Tibial artery (tissue), 4 donors: Measurements from ENCODE around the gene SYT1.

Source experiments
- DNase-seq, 2 donors: peaks; one replicate each; pipeline ENCODE4 v3.0.0-alpha.2; 2019
- H3K27ac ChIP-seq, 2 donors: fragments of 200-600 bp; sonication (generic) in 1 of 2; 1 replicate in 1 of 2; 2 replicates in 1 of 2; pipeline ENCODE4 v1.5.1; 2018 to 2019; ENCODE audit warnings: mild to moderate bottlenecking in 1 of 2
- H3K27me3 ChIP-seq, 2 donors: fragments of 200-600 bp; sonication (generic) in 1 of 2; one replicate each; pipeline versions ENCODE4 v1.5.1 to v1.6.0; 2016 to 2019
- H3K36me3 ChIP-seq, 3 donors: fragments of 200-600 bp; sonication (generic) in 2 of 3; one replicate each; pipeline ENCODE4 v1.5.1; 2016 to 2019; ENCODE audit warnings: mild to moderate bottlenecking in 2 of 3
- H3K4me1 ChIP-seq, 4 donors: fragments of 200-600 bp; sonication (generic) in 2 of 4; 1 replicate in 3 of 4; 2 replicates in 1 of 4; pipeline ENCODE4 v1.5.1; 2016 to 2019
- H3K4me3 ChIP-seq, 2 donors: fragments of 200-600 bp; sonication (generic) in 1 of 2; 1 replicate in 1 of 2; 2 replicates in 1 of 2; pipeline ENCODE4 v1.5.1; 2018 to 2019; ENCODE audit warnings: mild to moderate bottlenecking in 2 of 2
- H3K9me3 ChIP-seq, 3 donors: fragments of 200-600 bp; sonication (generic) in 1 of 3; one replicate each; pipeline ENCODE4 v1.5.1; 2016 to 2019
- intact Hi-C: fragments of 100-400 bp; cut with DNase I; formaldehyde crosslinking; loops from one replicate; pipeline ENCODE4 v1.15.0; 2023; ENCODE audit warnings: low total_unique reads
- TF ChIP-seq, protein P1 (sequence below), 2 experiments: fragments of 200-600 bp in 1 of 2; fragments of 450-650 bp in 1 of 2; IDR thresholded peaks; one replicate each; pipeline ENCODE4 v1.5.1; 2017 to 2019; ENCODE audit warnings: antibody characterized with exemption in 2 of 2, mild to moderate bottlenecking in 1 of 2, moderate library complexity in 1 of 2

The SYT1 gene

DNA sequence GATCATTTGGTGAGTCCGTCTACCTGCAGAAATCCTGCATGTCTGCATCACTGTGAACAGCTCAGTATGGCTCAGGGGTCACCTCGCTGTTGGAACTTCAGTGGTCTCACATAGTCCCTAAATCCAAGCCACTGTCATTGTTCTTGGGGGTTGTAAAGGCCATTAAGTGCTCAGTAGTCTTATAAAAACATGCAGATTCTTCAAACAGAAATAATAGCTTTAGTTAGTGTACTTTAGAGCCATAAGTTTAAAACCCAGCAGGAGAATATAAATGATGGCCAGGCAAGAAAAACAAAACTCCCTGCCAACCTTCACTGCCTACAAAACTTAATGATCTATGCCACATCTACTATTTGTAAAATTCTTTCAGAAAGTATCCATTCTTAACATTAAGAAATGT is 396.3 kb downstream of the SYT1 start:
- TF ChIP-seq, protein P1, sequence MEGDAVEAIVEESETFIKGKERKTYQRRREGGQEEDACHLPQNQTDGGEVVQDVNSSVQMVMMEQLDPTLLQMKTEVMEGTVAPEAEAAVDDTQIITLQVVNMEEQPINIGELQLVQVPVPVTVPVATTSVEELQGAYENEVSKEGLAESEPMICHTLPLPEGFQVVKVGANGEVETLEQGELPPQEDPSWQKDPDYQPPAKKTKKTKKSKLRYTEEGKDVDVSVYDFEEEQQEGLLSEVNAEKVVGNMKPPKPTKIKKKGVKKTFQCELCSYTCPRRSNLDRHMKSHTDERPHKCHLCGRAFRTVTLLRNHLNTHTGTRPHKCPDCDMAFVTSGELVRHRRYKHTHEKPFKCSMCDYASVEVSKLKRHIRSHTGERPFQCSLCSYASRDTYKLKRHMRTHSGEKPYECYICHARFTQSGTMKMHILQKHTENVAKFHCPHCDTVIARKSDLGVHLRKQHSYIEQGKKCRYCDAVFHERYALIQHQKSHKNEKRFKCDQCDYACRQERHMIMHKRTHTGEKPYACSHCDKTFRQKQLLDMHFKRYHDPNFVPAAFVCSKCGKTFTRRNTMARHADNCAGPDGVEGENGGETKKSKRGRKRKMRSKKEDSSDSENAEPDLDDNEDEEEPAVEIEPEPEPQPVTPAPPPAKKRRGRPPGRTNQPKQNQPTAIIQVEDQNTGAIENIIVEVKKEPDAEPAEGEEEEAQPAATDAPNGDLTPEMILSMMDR (IDR thresholded peaks at IDR 0.05), result no peak
- Histone ChIP-seq H3K4me3 (no peak overlapping the region), H3K9me3 (no peaks in the 10 kb centered on the region), H3K27ac (no peak overlapping the region), H3K36me3 (no peaks in the 10 kb centered on the region), H3K27me3 (no peaks in the 10 kb centered on the region), H3K4me1 (no peaks in the 10 kb centered on the region)
- intact Hi-C loops, result no loop called here
- no peak for DNase-seq

DNA sequence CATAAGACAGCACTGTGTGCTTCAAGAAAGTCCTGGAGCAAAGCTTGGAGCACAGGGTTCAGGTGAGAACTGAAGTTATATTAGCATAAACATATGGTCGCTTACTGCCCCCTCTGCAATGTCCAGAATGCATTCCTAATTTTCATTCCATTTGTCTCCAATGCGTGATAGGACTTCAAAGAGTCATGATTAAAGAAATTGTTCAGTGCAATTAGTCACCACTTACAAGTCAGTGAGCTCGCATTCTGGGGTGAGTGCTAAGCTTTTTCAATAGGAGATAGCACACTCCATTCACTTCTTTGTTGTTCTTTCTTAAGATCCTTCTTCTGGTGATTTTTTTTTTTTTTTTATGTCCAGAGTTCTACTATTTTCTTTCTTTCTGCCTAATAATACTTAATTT is 398.4 kb downstream of the SYT1 start:
- H3K9me3 ChIP-seq, result no peaks in the 10 kb centered on the region
- H3K36me3 ChIP-seq, result no peaks in the 10 kb centered on the region
- no peaks in the 10 kb centered on the region for H3K4me1 ChIP-seq
- no peak overlapping the region for H3K27ac ChIP-seq
- DNase-seq, result no peak
- intact Hi-C loops, result no loop called here
- no peaks in the 10 kb centered on the region for H3K27me3 ChIP-seq
- TF ChIP-seq, protein P1 (IDR thresholded peaks at IDR 0.05), result no peak
- no peak overlapping the region for H3K4me3 ChIP-seq

DNA sequence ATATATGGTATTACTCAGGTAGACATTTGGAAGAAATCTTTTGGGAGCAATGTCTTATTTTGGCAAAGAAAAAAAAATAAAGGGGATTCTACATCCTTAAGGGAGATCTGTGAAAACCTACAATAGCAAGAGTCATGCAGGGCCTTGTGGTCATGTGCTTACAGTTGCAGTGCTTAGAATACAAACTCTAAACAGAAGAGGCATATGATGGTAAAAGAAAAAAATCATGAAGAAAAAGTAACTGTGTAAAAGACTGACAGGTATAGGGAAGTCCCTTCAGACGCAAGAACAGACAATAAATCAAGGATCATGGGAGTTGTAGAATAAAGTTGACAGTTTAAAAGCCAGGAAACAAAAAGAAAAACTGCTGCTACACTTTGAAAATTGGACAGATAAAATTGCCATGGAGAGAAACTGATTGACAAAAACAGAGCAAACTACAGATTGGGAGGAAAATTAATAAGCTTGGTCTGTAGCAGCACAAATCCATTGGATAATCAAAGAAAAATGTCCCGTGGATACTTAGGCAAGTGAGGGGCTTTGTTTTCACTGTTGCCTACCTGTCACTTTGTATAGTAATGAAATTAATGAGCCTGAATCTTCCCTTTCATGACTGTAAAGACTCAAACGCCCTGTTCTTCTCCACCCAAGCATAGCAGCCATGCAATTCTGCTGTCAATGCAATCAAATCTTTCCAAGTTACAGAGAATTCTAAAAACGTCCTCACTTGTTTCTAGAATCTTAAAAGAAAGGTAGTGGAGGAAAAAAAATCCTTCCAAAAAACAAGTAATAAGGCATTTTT is 402.0 kb downstream of the SYT1 start:
- Histone ChIP-seq H3K4me1 (no peaks in the 10 kb centered on the region), H3K9me3 (no peaks in the 10 kb centered on the region), H3K36me3 (no peaks in the 10 kb centered on the region), H3K4me3 (no peak overlapping the region), H3K27me3 (no peaks in the 10 kb centered on the region), H3K27ac (no peak overlapping the region)
- TF ChIP-seq, protein P1 (IDR thresholded peaks at IDR 0.05), result no peak
- intact Hi-C loops, result no loop called here
- no peak for DNase-seq

DNA sequence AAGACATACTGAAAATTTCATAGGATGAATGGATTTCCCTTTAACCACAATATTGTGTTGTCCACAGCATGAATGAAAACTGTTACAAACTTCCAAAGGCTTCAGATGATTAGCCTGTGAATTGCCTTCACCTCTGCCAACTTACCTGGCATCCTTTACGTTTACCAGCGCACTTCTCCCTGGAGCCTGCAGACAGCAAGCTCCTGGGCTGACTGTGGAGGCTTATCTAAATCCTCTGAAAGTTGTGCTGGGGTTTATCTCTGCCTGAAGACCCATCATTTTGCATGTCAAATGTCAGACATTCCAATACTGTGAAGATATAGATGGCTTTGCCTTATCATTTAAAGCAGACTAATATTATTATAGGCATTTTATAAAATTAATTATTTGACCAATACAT is 403.0 kb downstream of the SYT1 start:
- H3K9me3 ChIP-seq, result no peaks in the 10 kb centered on the region
- DNase-seq, result no peak
- TF ChIP-seq, protein P1 (IDR thresholded peaks at IDR 0.05), result no peak
- no peaks in the 10 kb centered on the region for H3K27me3 ChIP-seq
- H3K27ac ChIP-seq, result no peak overlapping the region
- no peaks in the 10 kb centered on the region for H3K4me1 ChIP-seq
- no peaks in the 10 kb centered on the region for H3K36me3 ChIP-seq
- intact Hi-C loops, result no loop called here
- H3K4me3 ChIP-seq, result no peak overlapping the region

DNA sequence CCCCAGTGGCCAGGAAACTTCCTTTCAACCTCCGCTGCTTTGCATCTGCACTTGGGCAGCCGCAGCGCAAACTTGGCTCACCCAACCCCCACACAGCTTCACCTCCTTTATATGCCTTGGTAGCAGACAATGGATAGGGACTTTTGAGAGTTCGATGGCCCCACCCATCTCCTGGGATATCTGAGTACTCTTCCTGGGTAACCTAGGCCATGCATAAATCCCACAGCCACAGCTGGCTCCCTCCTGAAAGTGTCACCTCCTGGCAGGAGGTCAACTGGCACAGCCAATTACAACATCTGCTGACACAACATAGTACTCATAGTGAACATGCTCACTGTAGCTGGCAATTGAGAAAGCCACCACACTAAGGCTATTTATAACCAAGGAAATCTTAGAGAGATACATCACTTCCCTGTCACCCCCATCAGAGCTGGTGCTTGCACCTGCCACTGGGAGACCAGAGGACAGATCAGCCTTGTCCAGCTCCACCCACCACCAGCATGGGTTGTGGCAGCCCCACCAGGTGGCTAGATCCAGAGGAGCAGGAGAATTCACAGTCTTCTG is 410.0 kb downstream of the SYT1 start:
- no peak overlapping the region for H3K27ac ChIP-seq
- no peaks in the 10 kb centered on the region for H3K4me1 ChIP-seq
- TF ChIP-seq, protein P1 (IDR thresholded peaks at IDR 0.05), result no peak
- DNase-seq, result no peak
- H3K36me3 ChIP-seq, result no peaks in the 10 kb centered on the region
- no peak overlapping the region for H3K4me3 ChIP-seq
- no peaks in the 10 kb centered on the region for H3K9me3 ChIP-seq
- intact Hi-C loops, result no loop called here
- no peaks in the 10 kb centered on the region for H3K27me3 ChIP-seq
